HepG2 (cell line): Measurements from ENCODE around the gene SLC34A3. TPM values are rescaled to one million over a fixed set of nuclear protein-coding genes. Genes with fewer than 3 reads are reported as not detected.

Source experiments
- AHR ChIP-seq: IDR thresholded peaks from 2 replicates; pipeline ENCODE4 v1.6.1; 2018; ENCODE audit warnings: missing genetic modification reagents, missing compliant biosample characterization
- BRCA1 ChIP-seq: sonication (generic); formaldehyde crosslinking; IDR thresholded peaks from 2 replicates; pipeline ENCODE4 v1.4.0; 2020; ENCODE audit warnings: missing genetic modification reagents
- EP300 ChIP-seq, 3 experiments: sonication (generic) in 1 of 3; formaldehyde crosslinking in 1 of 3; IDR thresholded peaks; 2 replicates each; pipeline versions ENCODE4 v1.5.1 to v1.6.1; 2011 to 2020; ENCODE audit warnings: low read depth in 2 of 3, low read length in 2 of 3, borderline replicate concordance in 1 of 3, improper control_type of control experiment in 1 of 3, mild to moderate bottlenecking in 1 of 3, missing genetic modification reagents in 1 of 3, moderate library complexity in 1 of 3
- HCFC1 ChIP-seq: fragments of 150-350 bp; IDR thresholded peaks from 2 replicates; pipeline ENCODE4 v1.6.1; 2014; ENCODE audit warnings: low read depth, low read length
- PRPF4 ChIP-seq: fragments of 200-400 bp; formaldehyde crosslinking; IDR thresholded peaks from 2 replicates; pipeline ENCODE4 v1.6.1; 2016; ENCODE audit warnings: low read length, low read depth; ENCODE audit not compliant: poor library complexity, severe bottlenecking
- RBM39 ChIP-seq: fragments of 200-400 bp; formaldehyde crosslinking; IDR thresholded peaks from one replicate; pipeline ENCODE4 v1.6.1; 2018; ENCODE audit warnings: antibody characterized with exemption, mild to moderate bottlenecking, low read depth, low read length; ENCODE audit not compliant: poor library complexity, severe bottlenecking
- TOPORS ChIP-seq: sonication (generic); formaldehyde crosslinking; IDR thresholded peaks from 2 replicates; pipeline ENCODE4 v1.8.0; 2023; ENCODE audit warnings: mild to moderate bottlenecking, missing genetic modification reagents
- ZNF101 ChIP-seq: sonication (generic); formaldehyde crosslinking; IDR thresholded peaks from 2 replicates; pipeline ENCODE4 v1.4.0; 2020; ENCODE audit warnings: mild to moderate bottlenecking, low read depth, missing genetic modification reagents, borderline replicate concordance
- ZNF138 ChIP-seq: sonication (generic); formaldehyde crosslinking; IDR thresholded peaks from 2 replicates; pipeline ENCODE4 v1.5.0; 2020; ENCODE audit warnings: mild to moderate bottlenecking, low read depth, missing genetic modification reagents
- ZNF143 ChIP-seq: sonication (generic); formaldehyde crosslinking; IDR thresholded peaks from 2 replicates; pipeline ENCODE4 v1.4.0; 2020; ENCODE audit warnings: missing genetic modification reagents
- polyA plus RNA-seq, 8 experiments: library from polyadenylated mRNA; depleted of rRNA in 3 of 8; stranded (reverse) in 7 of 8; unstranded in 1 of 8; fragments of >200 nt; fragmentation: Illumina TruSeq in 4 of 8; extraction: Trizol in 4 of 8; gene quantifications; 2 replicates each; pipeline versions ENCODE4 v1.2.1 to v1.2.3, GENCODE V29; 2011 to 2016; ENCODE audit warnings: low read depth in 4 of 8, missing spikeins in 1 of 8, mixed read lengths in 1 of 8; ENCODE audit not compliant: insufficient read depth in 1 of 8
- total RNA-seq, 5 experiments: library from RNA; depleted of rRNA; stranded (reverse); fragments of >200 nt; fragmentation: Illumina TruSeq; extraction: Trizol; gene quantifications; 2 replicates each; pipeline ENCODE4 v1.2.3, GENCODE V29; 2016; ENCODE audit warnings: low read depth in 1 of 5
- TF ChIP-seq, protein P1 (sequence below): sonication (generic); formaldehyde crosslinking; IDR thresholded peaks from 2 replicates; pipeline ENCODE4 v1.5.1; 2020; ENCODE audit warnings: mild to moderate bottlenecking, missing genetic modification reagents, moderate library complexity
- TF ChIP-seq, protein P2 (sequence below): sonication (generic); formaldehyde crosslinking; IDR thresholded peaks from 2 replicates; pipeline ENCODE4 v1.4.0; 2020; ENCODE audit warnings: mild to moderate bottlenecking, missing genetic modification reagents
- TF ChIP-seq, protein P3 (sequence below): sonication (generic); formaldehyde crosslinking; IDR thresholded peaks from 2 replicates; pipeline ENCODE4 v1.8.0; 2022; ENCODE audit warnings: mild to moderate bottlenecking, missing genetic modification reagents; ENCODE audit not compliant: insufficient replicate concordance
- TF ChIP-seq, protein P4 (sequence below): sonication (generic); formaldehyde crosslinking; IDR thresholded peaks from 2 replicates; pipeline ENCODE4 v1.8.1; 2022; ENCODE audit warnings: mild to moderate bottlenecking, missing genetic modification reagents
- TF ChIP-seq, protein P5 (sequence below): sonication (generic); formaldehyde crosslinking; IDR thresholded peaks from 2 replicates; pipeline ENCODE4 v1.4.0; 2020; ENCODE audit warnings: missing genetic modification reagents, borderline replicate concordance
- TF ChIP-seq, protein P6 (sequence below): sonication (generic); formaldehyde crosslinking; IDR thresholded peaks from 2 replicates; pipeline ENCODE4 v1.5.1; 2020; ENCODE audit warnings: mild to moderate bottlenecking, moderate library complexity, missing genetic modification reagents

The SLC34A3 gene
- total and polyA plus RNA-seq, 2 of the 13 experiments (the other 11 are each of a cell fraction or from before 2014, with no cell fraction given), result 0.07 to 1.0 TPM

DNA sequence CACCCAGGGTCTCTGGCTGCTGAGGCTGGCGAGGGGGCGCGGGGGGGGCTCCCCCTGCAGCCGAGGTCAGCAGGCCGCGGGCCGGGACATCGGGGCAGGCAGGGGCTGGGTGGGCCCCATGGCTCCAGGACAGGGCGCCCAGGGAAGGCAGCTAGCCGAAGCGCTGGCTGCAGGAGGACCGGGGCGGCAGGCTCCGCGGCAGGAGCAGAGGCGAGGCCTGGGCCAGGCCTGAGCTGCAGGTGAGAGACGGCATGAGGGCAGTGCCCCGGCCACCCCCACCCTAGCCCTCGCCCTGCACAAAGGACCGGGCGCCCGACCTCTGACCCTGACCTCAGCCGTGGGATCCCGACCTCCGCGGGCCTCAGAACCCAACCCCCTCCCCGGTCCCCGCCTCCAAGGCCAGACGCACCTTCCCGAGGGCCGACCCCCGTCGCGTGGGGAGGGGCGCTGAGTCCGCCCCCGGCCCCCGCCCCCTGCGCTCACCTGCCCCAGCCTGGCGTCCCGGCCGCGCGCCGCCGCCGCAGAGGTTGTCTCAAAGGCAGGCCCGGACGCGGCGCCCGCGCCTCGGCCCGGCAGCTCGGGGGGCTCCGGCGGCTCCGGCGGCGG lies 9.1 kb upstream of the SLC34A3 start (continued):
- TF ChIP-seq HCFC1 (no peak), PRPF4 (no peak), TOPORS (no peak), BRCA1 (CRISPR knock-in tag) (no peak), EP300 (IDR thresholded peaks at IDR 0.05; ENCODE audit: low read depth in 2 of 2, low read length in 2 of 2) (no peak), EP300 (CRISPR knock-in tag; IDR thresholded peaks at IDR 0.05; ENCODE audit: borderline replicate concordance) (no peak), ZNF143 (CRISPR knock-in tag) (no peak), AHR (no peak), RBM39 (no peak), ZNF101 (CRISPR knock-in tag) (no peak), ZNF138 (CRISPR knock-in tag) (no peak)
- TF ChIP-seq, protein P1, sequence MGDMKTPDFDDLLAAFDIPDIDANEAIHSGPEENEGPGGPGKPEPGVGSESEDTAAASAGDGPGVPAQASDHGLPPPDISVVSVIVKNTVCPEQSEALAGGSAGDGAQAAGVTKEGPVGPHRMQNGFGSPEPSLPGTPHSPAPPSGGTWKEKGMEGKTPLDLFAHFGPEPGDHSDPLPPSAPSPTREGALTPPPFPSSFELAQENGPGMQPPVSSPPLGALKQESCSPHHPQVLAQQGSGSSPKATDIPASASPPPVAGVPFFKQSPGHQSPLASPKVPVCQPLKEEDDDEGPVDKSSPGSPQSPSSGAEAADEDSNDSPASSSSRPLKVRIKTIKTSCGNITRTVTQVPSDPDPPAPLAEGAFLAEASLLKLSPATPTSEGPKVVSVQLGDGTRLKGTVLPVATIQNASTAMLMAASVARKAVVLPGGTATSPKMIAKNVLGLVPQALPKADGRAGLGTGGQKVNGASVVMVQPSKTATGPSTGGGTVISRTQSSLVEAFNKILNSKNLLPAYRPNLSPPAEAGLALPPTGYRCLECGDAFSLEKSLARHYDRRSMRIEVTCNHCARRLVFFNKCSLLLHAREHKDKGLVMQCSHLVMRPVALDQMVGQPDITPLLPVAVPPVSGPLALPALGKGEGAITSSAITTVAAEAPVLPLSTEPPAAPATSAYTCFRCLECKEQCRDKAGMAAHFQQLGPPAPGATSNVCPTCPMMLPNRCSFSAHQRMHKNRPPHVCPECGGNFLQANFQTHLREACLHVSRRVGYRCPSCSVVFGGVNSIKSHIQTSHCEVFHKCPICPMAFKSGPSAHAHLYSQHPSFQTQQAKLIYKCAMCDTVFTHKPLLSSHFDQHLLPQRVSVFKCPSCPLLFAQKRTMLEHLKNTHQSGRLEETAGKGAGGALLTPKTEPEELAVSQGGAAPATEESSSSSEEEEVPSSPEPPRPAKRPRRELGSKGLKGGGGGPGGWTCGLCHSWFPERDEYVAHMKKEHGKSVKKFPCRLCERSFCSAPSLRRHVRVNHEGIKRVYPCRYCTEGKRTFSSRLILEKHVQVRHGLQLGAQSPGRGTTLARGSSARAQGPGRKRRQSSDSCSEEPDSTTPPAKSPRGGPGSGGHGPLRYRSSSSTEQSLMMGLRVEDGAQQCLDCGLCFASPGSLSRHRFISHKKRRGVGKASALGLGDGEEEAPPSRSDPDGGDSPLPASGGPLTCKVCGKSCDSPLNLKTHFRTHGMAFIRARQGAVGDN (CRISPR knock-in tag), result peak; percentile 77
- TF ChIP-seq, protein P2, sequence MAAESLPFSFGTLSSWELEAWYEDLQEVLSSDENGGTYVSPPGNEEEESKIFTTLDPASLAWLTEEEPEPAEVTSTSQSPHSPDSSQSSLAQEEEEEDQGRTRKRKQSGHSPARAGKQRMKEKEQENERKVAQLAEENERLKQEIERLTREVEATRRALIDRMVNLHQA (CRISPR knock-in tag), result no peak
- TF ChIP-seq, protein P3, sequence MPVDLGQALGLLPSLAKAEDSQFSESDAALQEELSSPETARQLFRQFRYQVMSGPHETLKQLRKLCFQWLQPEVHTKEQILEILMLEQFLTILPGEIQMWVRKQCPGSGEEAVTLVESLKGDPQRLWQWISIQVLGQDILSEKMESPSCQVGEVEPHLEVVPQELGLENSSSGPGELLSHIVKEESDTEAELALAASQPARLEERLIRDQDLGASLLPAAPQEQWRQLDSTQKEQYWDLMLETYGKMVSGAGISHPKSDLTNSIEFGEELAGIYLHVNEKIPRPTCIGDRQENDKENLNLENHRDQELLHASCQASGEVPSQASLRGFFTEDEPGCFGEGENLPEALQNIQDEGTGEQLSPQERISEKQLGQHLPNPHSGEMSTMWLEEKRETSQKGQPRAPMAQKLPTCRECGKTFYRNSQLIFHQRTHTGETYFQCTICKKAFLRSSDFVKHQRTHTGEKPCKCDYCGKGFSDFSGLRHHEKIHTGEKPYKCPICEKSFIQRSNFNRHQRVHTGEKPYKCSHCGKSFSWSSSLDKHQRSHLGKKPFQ (CRISPR knock-in tag), result no peak
- TF ChIP-seq, protein P4, sequence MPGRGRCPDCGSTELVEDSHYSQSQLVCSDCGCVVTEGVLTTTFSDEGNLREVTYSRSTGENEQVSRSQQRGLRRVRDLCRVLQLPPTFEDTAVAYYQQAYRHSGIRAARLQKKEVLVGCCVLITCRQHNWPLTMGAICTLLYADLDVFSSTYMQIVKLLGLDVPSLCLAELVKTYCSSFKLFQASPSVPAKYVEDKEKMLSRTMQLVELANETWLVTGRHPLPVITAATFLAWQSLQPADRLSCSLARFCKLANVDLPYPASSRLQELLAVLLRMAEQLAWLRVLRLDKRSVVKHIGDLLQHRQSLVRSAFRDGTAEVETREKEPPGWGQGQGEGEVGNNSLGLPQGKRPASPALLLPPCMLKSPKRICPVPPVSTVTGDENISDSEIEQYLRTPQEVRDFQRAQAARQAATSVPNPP (CRISPR knock-in tag), result no peak
- TF ChIP-seq, protein P5, sequence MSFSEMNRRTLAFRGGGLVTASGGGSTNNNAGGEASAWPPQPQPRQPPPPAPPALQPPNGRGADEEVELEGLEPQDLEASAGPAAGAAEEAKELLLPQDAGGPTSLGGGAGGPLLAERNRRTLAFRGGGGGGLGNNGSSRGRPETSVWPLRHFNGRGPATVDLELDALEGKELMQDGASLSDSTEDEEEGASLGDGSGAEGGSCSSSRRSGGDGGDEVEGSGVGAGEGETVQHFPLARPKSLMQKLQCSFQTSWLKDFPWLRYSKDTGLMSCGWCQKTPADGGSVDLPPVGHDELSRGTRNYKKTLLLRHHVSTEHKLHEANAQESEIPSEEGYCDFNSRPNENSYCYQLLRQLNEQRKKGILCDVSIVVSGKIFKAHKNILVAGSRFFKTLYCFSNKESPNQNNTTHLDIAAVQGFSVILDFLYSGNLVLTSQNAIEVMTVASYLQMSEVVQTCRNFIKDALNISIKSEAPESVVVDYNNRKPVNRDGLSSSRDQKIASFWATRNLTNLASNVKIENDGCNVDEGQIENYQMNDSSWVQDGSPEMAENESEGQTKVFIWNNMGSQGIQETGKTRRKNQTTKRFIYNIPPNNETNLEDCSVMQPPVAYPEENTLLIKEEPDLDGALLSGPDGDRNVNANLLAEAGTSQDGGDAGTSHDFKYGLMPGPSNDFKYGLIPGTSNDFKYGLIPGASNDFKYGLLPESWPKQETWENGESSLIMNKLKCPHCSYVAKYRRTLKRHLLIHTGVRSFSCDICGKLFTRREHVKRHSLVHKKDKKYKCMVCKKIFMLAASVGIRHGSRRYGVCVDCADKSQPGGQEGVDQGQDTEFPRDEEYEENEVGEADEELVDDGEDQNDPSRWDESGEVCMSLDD (CRISPR knock-in tag), result 0 out of 2 replicates have a peak, but pooled peaks have one; percentile 41
- TF ChIP-seq, protein P6, sequence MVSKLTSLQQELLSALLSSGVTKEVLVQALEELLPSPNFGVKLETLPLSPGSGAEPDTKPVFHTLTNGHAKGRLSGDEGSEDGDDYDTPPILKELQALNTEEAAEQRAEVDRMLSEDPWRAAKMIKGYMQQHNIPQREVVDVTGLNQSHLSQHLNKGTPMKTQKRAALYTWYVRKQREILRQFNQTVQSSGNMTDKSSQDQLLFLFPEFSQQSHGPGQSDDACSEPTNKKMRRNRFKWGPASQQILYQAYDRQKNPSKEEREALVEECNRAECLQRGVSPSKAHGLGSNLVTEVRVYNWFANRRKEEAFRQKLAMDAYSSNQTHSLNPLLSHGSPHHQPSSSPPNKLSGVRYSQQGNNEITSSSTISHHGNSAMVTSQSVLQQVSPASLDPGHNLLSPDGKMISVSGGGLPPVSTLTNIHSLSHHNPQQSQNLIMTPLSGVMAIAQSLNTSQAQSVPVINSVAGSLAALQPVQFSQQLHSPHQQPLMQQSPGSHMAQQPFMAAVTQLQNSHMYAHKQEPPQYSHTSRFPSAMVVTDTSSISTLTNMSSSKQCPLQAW (CRISPR knock-in tag), result no peak
